Brain microvascular endothelial cell (primary cell): ENCODE results near the gene HINT1.
"Not testable (repeated sequence)": the region's sequence is repeated elsewhere in the genome, so short reads cannot be mapped to it uniquely, and the experiment has no call there.

Experiments used
- DNase-seq: peaks from one replicate; pipeline ENCODE4 v3.0.0-alpha.2; 2020
- H3K27ac ChIP-seq: fragments of 250-450 bp; sonication (Bioruptor Pico); 2 replicates; pipeline ENCODE4 v1.5.1; 2020; ENCODE audit warnings: mild to moderate bottlenecking, moderate library complexity
- H3K27me3 ChIP-seq: fragments of 250-450 bp; sonication (Bioruptor Pico); replicated peaks from 2 replicates; pipeline ENCODE4 v1.5.1; 2020; ENCODE audit warnings: mild to moderate bottlenecking
- H3K36me3 ChIP-seq: fragments of 250-450 bp; sonication (Bioruptor Pico); replicated peaks from 2 replicates; pipeline ENCODE4 v1.5.1; 2020; ENCODE audit warnings: mild to moderate bottlenecking
- H3K4me3 ChIP-seq: 2 replicates; pipeline ENCODE4 v1.5.1; 2011; ENCODE audit warnings: low read depth, mild to moderate bottlenecking, control low read depth, low read length, moderate library complexity
- CTCF ChIP-seq: IDR thresholded peaks from 2 replicates; pipeline ENCODE4 v1.5.1; 2011; ENCODE audit warnings: low read depth, mild to moderate bottlenecking, moderate library complexity, low read length, control low read depth, inconsistent platforms; ENCODE audit errors: missing control alignments
- in situ Hi-C: cut with HindIII; loops from 2 replicates; pipeline ENCODE4 v1.10.0; 2017; ENCODE audit warnings: low sequenced_read_pairs, low pct_ligation_motif_present

Gene HINT1

GRCh38 chr5:131198625-131199024 is 33.6 kb upstream of the HINT1 start:
- Histone ChIP-seq H3K27ac (no peak overlapping the region), H3K36me3 (no peaks in the 10 kb centered on the region), H3K27me3 (no peaks in the 10 kb centered on the region), H3K4me3 (no peak overlapping the region)
- DNase-seq = no peak
- no peak for TF ChIP-seq CTCF
- in situ Hi-C loops = no loop called here

GRCh38 chr5:131196331-131196730 is 31.3 kb upstream of the HINT1 start:
- no peak for TF ChIP-seq CTCF
- in situ Hi-C loops = no loop called here
- Histone ChIP-seq H3K27ac (no peak overlapping the region), H3K36me3 (no peaks in the 10 kb centered on the region), H3K4me3 (no peak overlapping the region), H3K27me3 (no peaks in the 10 kb centered on the region)
- DNase-seq = no peak

GRCh38 chr5:131195696-131196095 is 30.6 kb upstream of the HINT1 start:
- H3K36me3 ChIP-seq = no peaks in the 10 kb centered on the region
- H3K4me3 ChIP-seq = no peak overlapping the region
- in situ Hi-C loops = no loop called here
- DNase-seq = no peak
- H3K27me3 ChIP-seq = no peaks in the 10 kb centered on the region
- no peak for TF ChIP-seq CTCF
- no peak overlapping the region for H3K27ac ChIP-seq

GRCh38 chr5:131194725-131195124 is 29.7 kb upstream of the HINT1 start:
- TF ChIP-seq CTCF = no peak
- H3K27ac ChIP-seq = no peak overlapping the region
- no peaks in the 10 kb centered on the region for H3K27me3 ChIP-seq
- no peak overlapping the region for H3K4me3 ChIP-seq
- no peaks in the 10 kb centered on the region for H3K36me3 ChIP-seq
- in situ Hi-C loops = no loop called here
- no peak for DNase-seq

- DNase-seq, H3K36me3 ChIP-seq, H3K27me3 ChIP-seq, H3K27ac ChIP-seq, in situ Hi-C loops, H3K4me3 ChIP-seq: not testable (repeated sequence)
Observed at GRCh38 chr5:131193897-131194296, 28.8 kb upstream of the HINT1 start.

GRCh38 chr5:131193106-131193505 is 28.1 kb upstream of the HINT1 start:
- in situ Hi-C loops = no loop called here
- Histone ChIP-seq H3K36me3 (no peaks in the 10 kb centered on the region), H3K27ac (no peak overlapping the region), H3K4me3 (no peak overlapping the region), H3K27me3 (no peaks in the 10 kb centered on the region)
- TF ChIP-seq CTCF = no peak
- DNase-seq = peak; percentile 9
